Measurements from ENCODE around the gene IP6K3. TPM values are rescaled to one million over a fixed set of nuclear protein-coding genes. Genes with fewer than 3 reads are reported as not detected.

The IP6K3 gene
- total RNA-seq, 1 donor = under 0.01 TPM

GRCh38 chr6:33755070-33755869 is 8.6 kb upstream of the IP6K3 start:
- Histone ChIP-seq H3K27ac (ENCODE audit: low read depth, low read length) (no peak overlapping the region), H3K9me3 (ENCODE audit: low read depth, low read length) (no peaks in the 10 kb centered on the region), H2AFZ (ENCODE audit: low read length) (no peak overlapping the region), H3K36me3 (ENCODE audit: insufficient read depth, low read length) (no peaks in the 10 kb centered on the region), H4K20me1 (ENCODE audit: insufficient read depth, low read length) (no peaks in the 10 kb centered on the region), H3K4me1 (ENCODE audit: insufficient read depth, low read length) (peaks cover 15% of the 10 kb centered on the region), H3K27me3 (ENCODE audit: insufficient read depth, low read length) (no peaks in the 10 kb centered on the region), H3K4me2 (ENCODE audit: insufficient read depth, low read length) (no peak overlapping the region), H3K4me3 (ENCODE audit: insufficient read depth, low read length) (no peak overlapping the region), H3K79me2 (ENCODE audit: insufficient read depth, low read length) (no peaks in the 10 kb centered on the region)
- DNase-seq (ENCODE audit: insufficient read length, low spot score, missing footprints) = peak; percentile 48
- no peak for TF ChIP-seq CTCF (IDR thresholded peaks at IDR 0.05; ENCODE audit: extremely low read depth, low read depth, low read length)

GRCh38 chr6:33754222-33754621 is 7.5 kb upstream of the IP6K3 start:
- no peak for TF ChIP-seq CTCF (IDR thresholded peaks at IDR 0.05; ENCODE audit: extremely low read depth, low read depth, low read length)

GRCh38 chr6:33752646-33753015 is 5.9 kb upstream of the IP6K3 start:
- H3K4me3 ChIP-seq (ENCODE audit: insufficient read depth, low read length) = no peak overlapping the region
- no peak for TF ChIP-seq CTCF (IDR thresholded peaks at IDR 0.05; ENCODE audit: extremely low read depth, low read depth, low read length)
- DNase-seq (ENCODE audit: insufficient read length, low spot score, missing footprints) = peak; percentile 4

More at GRCh38 chr6:33754222-33754621, 7.5 kb upstream of the IP6K3 start:
- Histone ChIP-seq H2AFZ (ENCODE audit: low read length) (no peak overlapping the region), H3K27me3 (ENCODE audit: insufficient read depth, low read length) (no peaks in the 10 kb centered on the region), H4K20me1 (ENCODE audit: insufficient read depth, low read length) (no peaks in the 10 kb centered on the region), H3K4me3 (ENCODE audit: insufficient read depth, low read length) (no peak overlapping the region), H3K79me2 (ENCODE audit: insufficient read depth, low read length) (no peaks in the 10 kb centered on the region), H3K4me2 (ENCODE audit: insufficient read depth, low read length) (no peak overlapping the region), H3K36me3 (ENCODE audit: insufficient read depth, low read length) (no peaks in the 10 kb centered on the region), H3K4me1 (ENCODE audit: insufficient read depth, low read length) (peaks cover 16% of the 10 kb centered on the region), H3K9me3 (ENCODE audit: low read depth, low read length) (no peaks in the 10 kb centered on the region), H3K27ac (ENCODE audit: low read depth, low read length) (no peak overlapping the region)
- no peak for DNase-seq (ENCODE audit: insufficient read length, low spot score, missing footprints)

GRCh38 chr6:33751771-33752645 is 5.3 kb upstream of the IP6K3 start:
- Histone ChIP-seq H3K36me3 (ENCODE audit: insufficient read depth, low read length) (no peaks in the 10 kb centered on the region), H3K79me2 (ENCODE audit: insufficient read depth, low read length) (no peaks in the 10 kb centered on the region), H3K27me3 (ENCODE audit: insufficient read depth, low read length) (no peaks in the 10 kb centered on the region), H3K9me3 (ENCODE audit: low read depth, low read length) (no peaks in the 10 kb centered on the region), H3K27ac (ENCODE audit: low read depth, low read length) (no peak overlapping the region), H2AFZ (ENCODE audit: low read length) (no peak overlapping the region), H4K20me1 (ENCODE audit: insufficient read depth, low read length) (no peaks in the 10 kb centered on the region), H3K4me2 (ENCODE audit: insufficient read depth, low read length) (no peak overlapping the region), H3K4me3 (ENCODE audit: insufficient read depth, low read length) (no peak overlapping the region), H3K4me1 (ENCODE audit: insufficient read depth, low read length) (peaks cover 16% of the 10 kb centered on the region)
- DNase-seq (ENCODE audit: insufficient read length, low spot score, missing footprints) = peak; percentile 72
- no peak for TF ChIP-seq CTCF (IDR thresholded peaks at IDR 0.05; ENCODE audit: extremely low read depth, low read depth, low read length)

More at GRCh38 chr6:33752646-33753015, 5.9 kb upstream of the IP6K3 start:
- H4K20me1 ChIP-seq (ENCODE audit: insufficient read depth, low read length) = no peaks in the 10 kb centered on the region
- no peak overlapping the region for H2AFZ ChIP-seq (ENCODE audit: low read length)
- H3K79me2 ChIP-seq (ENCODE audit: insufficient read depth, low read length) = no peaks in the 10 kb centered on the region
- H3K27ac ChIP-seq (ENCODE audit: low read depth, low read length) = no peak overlapping the region
- H3K9me3 ChIP-seq (ENCODE audit: low read depth, low read length) = no peaks in the 10 kb centered on the region
- no peak overlapping the region for H3K4me2 ChIP-seq (ENCODE audit: insufficient read depth, low read length)
- no peaks in the 10 kb centered on the region for H3K36me3 ChIP-seq (ENCODE audit: insufficient read depth, low read length)
- no peaks in the 10 kb centered on the region for H3K27me3 ChIP-seq (ENCODE audit: insufficient read depth, low read length)
- H3K4me1 ChIP-seq (ENCODE audit: insufficient read depth, low read length) = peaks cover 16% of the 10 kb centered on the region

All from osteoblast (primary cell).